Activated gamma-delta T cell treated with anti-CD3 and anti-CD28 coated beads, Interleukin-2, amount 50 U/mL, for 16 hours (primary cell): ENCODE results near the gene ZNF23.

ENCODE experiments used
- DNase-seq: peaks from one replicate; pipeline ENCODE4 v3.0.0-alpha.2; 2020; ENCODE audit warnings: low read depth

The ZNF23 gene

GRCh38 chr16:71467810-71468209 lies 5.8 kb upstream of the ZNF23 start:
- DNase-seq = no peak

- no peak for DNase-seq
These were observed 2.2 kb upstream of the ZNF23 start for GRCh38 chr16:71464231-71464630.

- DNase-seq = no peak
These were observed 1.1 kb downstream of the ZNF23 start for GRCh38 chr16:71460941-71461340.

- no peak for DNase-seq
These were observed 1.8 kb downstream of the ZNF23 start for GRCh38 chr16:71460236-71460635.

- no peak for DNase-seq
These were observed 2.5 kb downstream of the ZNF23 start for GRCh38 chr16:71459510-71459909.

GRCh38 chr16:71456801-71457200 lies 5.2 kb downstream of the ZNF23 start:
- no peak for DNase-seq

GRCh38 chr16:71453036-71453435 lies 9.0 kb downstream of the ZNF23 start:
- DNase-seq = no peak

- no peak for DNase-seq
These were observed 13.0 kb downstream of the ZNF23 start for GRCh38 chr16:71449020-71449419.

GRCh38 chr16:71448274-71448866 lies 13.7 kb downstream of the ZNF23 start:
- DNase-seq = no peak

- no peak for DNase-seq
These were observed 18.3 kb downstream of the ZNF23 start for GRCh38 chr16:71443714-71444113.

- DNase-seq = no peak
These were observed 20.0 kb downstream of the ZNF23 start, which contains the start of gene TLE7 for GRCh38 chr16:71442051-71442440. TLE7 (minus strand) TSS chr16:71442054; CDS start chr16:71433324, 8,730 bp downstream.

- no peak for DNase-seq
These were observed 20.5 kb downstream of the ZNF23 start for GRCh38 chr16:71441348-71442050.

- no peak for DNase-seq
These were observed 21.2 kb downstream of the ZNF23 start for GRCh38 chr16:71440669-71441347.

- DNase-seq = no peak
These were observed 22.5 kb downstream of the ZNF23 start for GRCh38 chr16:71439523-71439922.

GRCh38 chr16:71436473-71436872 lies 25.6 kb downstream of the ZNF23 start:
- DNase-seq = no peak

- no peak for DNase-seq
These were observed 29.1 kb downstream of the ZNF23 start for GRCh38 chr16:71432906-71433305.

GRCh38 chr16:71431991-71432390 lies 30.1 kb downstream of the ZNF23 start:
- no peak for DNase-seq

GRCh38 chr16:71431176-71431575 lies 30.9 kb downstream of the ZNF23 start:
- no peak for DNase-seq

- DNase-seq = no peak
These were observed 31.3 kb downstream of the ZNF23 start for GRCh38 chr16:71430744-71431143.

- no peak for DNase-seq
These were observed 32.5 kb downstream of the ZNF23 start for GRCh38 chr16:71429581-71429980.

- no peak for DNase-seq
These were observed 33.2 kb downstream of the ZNF23 start for GRCh38 chr16:71428883-71429282.

GRCh38 chr16:71428385-71428784 lies 33.7 kb downstream of the ZNF23 start:
- DNase-seq = no peak

- no peak for DNase-seq
These were observed 35.0 kb downstream of the ZNF23 start for GRCh38 chr16:71426880-71427615.
